Amygdala (tissue), 56 donors: ENCODE results near the gene PCDHB13.

ENCODE experiments used
- DNase-seq, 56 donors: peaks; one replicate each; lab custom pipeline; 2025; lab: John Stamatoyannopoulos, UW

The PCDHB13 gene

DNA sequence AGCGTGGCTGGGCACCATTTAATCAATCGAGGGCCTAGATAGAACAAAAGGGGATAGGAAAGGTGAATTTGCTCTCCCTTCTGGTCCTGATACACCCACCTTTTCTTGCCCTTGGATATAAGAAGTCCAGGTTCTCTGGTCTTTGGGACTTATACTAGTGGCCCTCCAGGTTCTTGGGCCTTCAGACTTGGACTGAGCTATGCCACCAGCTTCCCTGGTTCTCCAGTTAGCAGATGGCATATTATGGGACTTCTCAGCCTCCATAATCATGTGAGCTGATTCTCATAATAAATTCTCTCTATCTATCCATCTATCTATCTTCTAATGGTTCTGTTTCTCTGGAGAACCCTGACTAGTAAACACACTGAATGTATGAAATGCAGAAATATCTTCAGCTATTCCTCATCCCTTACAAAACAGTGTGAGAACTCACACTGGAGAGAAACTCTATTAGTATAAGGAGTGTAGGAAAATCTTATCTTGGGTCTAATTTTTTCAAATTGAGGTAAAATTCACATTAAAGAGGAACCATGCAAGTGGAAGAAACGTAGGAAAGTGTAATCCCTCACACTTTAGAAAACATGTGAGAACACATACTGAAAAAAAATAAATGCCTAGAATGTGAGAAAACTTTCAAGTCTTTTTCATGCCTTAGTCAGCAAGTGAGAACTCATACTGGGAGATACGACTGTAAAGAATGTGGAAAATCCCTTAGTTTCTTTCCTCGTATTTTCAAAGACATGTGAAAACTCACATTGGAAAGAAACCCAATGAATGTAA, 46.9 kb downstream of the PCDHB13 start:
- no peak for DNase-seq

DNA sequence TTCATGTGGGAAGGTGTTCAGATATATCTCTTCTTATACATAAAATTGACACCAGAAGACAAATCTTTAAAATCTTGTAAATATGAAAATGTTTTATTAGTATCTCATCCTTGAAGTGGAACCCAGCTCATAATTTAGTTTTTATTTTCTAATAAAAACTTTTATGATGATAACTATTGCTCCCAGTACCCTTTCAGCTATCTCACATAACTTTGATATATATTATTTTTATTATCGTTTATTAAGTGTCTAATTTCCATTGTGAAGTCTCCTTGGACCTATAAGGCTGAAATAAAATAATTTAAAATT, 47.5 kb downstream of the PCDHB13 start:
- no peak for DNase-seq
